Esophagus muscularis mucosa (tissue), 4 donors: ENCODE data around the gene GALNT13.

Source experiments
- EP300 ChIP-seq: sonication (generic); formaldehyde crosslinking; IDR thresholded peaks from one replicate; pipeline ENCODE4 v1.6.1; 2017; ENCODE audit warnings: antibody characterized with exemption
- POLR2AphosphoS5 ChIP-seq, 2 donors: sonication (generic); formaldehyde crosslinking; IDR thresholded peaks; one replicate each; pipeline ENCODE4 v1.6.1; 2017; ENCODE audit warnings: antibody characterized with exemption in 2 of 2
- TF ChIP-seq, protein P1 (sequence below), 3 experiments: fragments of 200-600 bp in 2 of 3; fragments of 450-650 bp in 1 of 3; sonication (generic) in 2 of 3; IDR thresholded peaks; one replicate each; pipeline ENCODE4 v1.5.1; 2017 to 2019; ENCODE audit warnings: antibody characterized with exemption in 3 of 3, mild to moderate bottlenecking in 2 of 3, moderate library complexity in 1 of 3

DNA sequence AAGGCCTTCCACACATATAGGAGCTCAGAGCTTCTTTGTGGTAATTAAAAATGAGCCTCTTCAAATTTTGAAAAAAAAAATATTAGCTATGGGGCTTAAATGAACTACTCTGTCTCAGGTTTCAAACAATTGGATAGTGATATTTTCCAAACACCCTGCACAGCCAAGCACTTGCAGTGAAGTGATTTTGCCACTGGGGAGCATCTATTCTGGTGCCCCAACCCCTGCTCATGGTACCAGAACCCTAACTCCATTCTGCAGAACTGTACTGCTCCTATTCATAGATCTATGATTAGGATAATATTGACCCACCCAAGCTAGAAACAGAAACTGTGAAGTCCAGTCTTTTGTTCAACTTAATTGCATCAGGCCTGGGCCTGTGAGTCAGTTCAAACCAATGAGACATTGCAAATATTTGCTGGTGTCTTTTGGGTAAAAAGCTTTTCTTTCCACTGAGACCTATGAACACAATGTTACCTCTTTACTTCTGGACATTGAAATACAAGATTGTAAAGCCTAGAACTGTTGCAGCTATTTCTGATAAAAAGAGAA is 324.0 kb downstream of the GALNT13 start:
- TF ChIP-seq POLR2AphosphoS5 (IDR thresholded peaks at IDR 0.05) (no peak), EP300 (no peak)
- TF ChIP-seq, protein P1, sequence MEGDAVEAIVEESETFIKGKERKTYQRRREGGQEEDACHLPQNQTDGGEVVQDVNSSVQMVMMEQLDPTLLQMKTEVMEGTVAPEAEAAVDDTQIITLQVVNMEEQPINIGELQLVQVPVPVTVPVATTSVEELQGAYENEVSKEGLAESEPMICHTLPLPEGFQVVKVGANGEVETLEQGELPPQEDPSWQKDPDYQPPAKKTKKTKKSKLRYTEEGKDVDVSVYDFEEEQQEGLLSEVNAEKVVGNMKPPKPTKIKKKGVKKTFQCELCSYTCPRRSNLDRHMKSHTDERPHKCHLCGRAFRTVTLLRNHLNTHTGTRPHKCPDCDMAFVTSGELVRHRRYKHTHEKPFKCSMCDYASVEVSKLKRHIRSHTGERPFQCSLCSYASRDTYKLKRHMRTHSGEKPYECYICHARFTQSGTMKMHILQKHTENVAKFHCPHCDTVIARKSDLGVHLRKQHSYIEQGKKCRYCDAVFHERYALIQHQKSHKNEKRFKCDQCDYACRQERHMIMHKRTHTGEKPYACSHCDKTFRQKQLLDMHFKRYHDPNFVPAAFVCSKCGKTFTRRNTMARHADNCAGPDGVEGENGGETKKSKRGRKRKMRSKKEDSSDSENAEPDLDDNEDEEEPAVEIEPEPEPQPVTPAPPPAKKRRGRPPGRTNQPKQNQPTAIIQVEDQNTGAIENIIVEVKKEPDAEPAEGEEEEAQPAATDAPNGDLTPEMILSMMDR (IDR thresholded peaks at IDR 0.05): no peak
